HT1080 (cell line): ENCODE results near the gene SYNE1. TPM values are rescaled to one million over a fixed set of nuclear protein-coding genes. Genes with fewer than 3 reads are reported as not detected.

Experiments
- DNase-seq: peaks from one replicate; pipeline ENCODE4 v3.0.0-alpha.2; 2015; ENCODE audit warnings: low read depth
- total RNA-seq: library from RNA; depleted of rRNA; stranded (reverse); fragments of >200 nt; shearing (Covaris generic); gene quantifications from 2 replicates; pipeline ENCODE4 v1.2.3, GENCODE V29; 2014

Gene SYNE1
- total RNA-seq, 1 experiment from 2014 or later = 20.8 TPM

- peak; percentile 6 for DNase-seq
Observed at GRCh38 chr6:152206072-152206818, 430.9 kb downstream of the SYNE1 start.

- DNase-seq = no peak
Observed at GRCh38 chr6:152204591-152204990, 432.6 kb downstream of the SYNE1 start.

- DNase-seq = no peak
Observed at GRCh38 chr6:152201120-152201519, 436.0 kb downstream of the SYNE1 start.

GRCh38 chr6:152195896-152196295, 441.3 kb downstream of the SYNE1 start:
- DNase-seq = no peak

GRCh38 chr6:152189736-152190135, 447.4 kb downstream of the SYNE1 start:
- DNase-seq = peak; percentile 2

- no peak for DNase-seq
Observed at GRCh38 chr6:152188011-152188410, 449.2 kb downstream of the SYNE1 start.

- DNase-seq = no peak
Observed at GRCh38 chr6:152186840-152187239, 450.3 kb downstream of the SYNE1 start.

- no peak for DNase-seq
Observed at GRCh38 chr6:152184917-152185574, 452.1 kb downstream of the SYNE1 start.

- DNase-seq = no peak
Observed at GRCh38 chr6:152184573-152184916, 452.6 kb downstream of the SYNE1 start.

GRCh38 chr6:152180601-152181000, 456.6 kb downstream of the SYNE1 start:
- DNase-seq = no peak

GRCh38 chr6:152176268-152176667, 460.9 kb downstream of the SYNE1 start:
- DNase-seq = no peak

- no peak for DNase-seq
Observed at GRCh38 chr6:152173957-152174356, 463.2 kb downstream of the SYNE1 start.

GRCh38 chr6:152173321-152173720, 463.8 kb downstream of the SYNE1 start:
- DNase-seq = no peak

- DNase-seq = peak; percentile 10
Observed at GRCh38 chr6:152170702-152171667, 466.2 kb downstream of the SYNE1 start.

GRCh38 chr6:152170313-152170701, 466.9 kb downstream of the SYNE1 start:
- DNase-seq = no peak

GRCh38 chr6:152167641-152168603, 469.2 kb downstream of the SYNE1 start:
- DNase-seq = no peak

GRCh38 chr6:152166897-152167296, 470.3 kb downstream of the SYNE1 start:
- no peak for DNase-seq

GRCh38 chr6:152166497-152166896, 470.7 kb downstream of the SYNE1 start:
- no peak for DNase-seq

GRCh38 chr6:152164957-152165356, 472.2 kb downstream of the SYNE1 start:
- DNase-seq = no peak

- DNase-seq = peak; percentile 17
Observed at GRCh38 chr6:152161501-152161900, 475.7 kb downstream of the SYNE1 start.

GRCh38 chr6:152160346-152160745, 476.8 kb downstream of the SYNE1 start:
- no peak for DNase-seq
